ENCODE data around the gene GCAT.

GRCh38 chr22:37855462-37855861, 47.7 kb downstream of the GCAT start:
- TF ChIP-seq CTCF (conservative IDR thresholded peaks at IDR 0.05) (no peak), EZH2 (IDR thresholded peaks at IDR 0.05; ENCODE audit: low read depth) (no peak)

All from PC-9 (cell line).